ENCODE measurements around the gene SLC5A10. TPM values are rescaled to one million over a fixed set of nuclear protein-coding genes. Genes with fewer than 3 reads are reported as not detected.
"Not testable (repeated sequence)": the region's sequence is repeated elsewhere in the genome, so short reads cannot be mapped to it uniquely, and the experiment has no call there.

The SLC5A10 gene
- total and polyA plus RNA-seq, 12 donors, result 0.06 to 0.19 (median 0.10) TPM; not detected in 6

GRCh38 chr17:19044643-19045042 lies 92.7 kb downstream of the SLC5A10 start:
- H3K27ac ChIP-seq; H3K4me3 ChIP-seq; H3K36me3 ChIP-seq; H3K4me1 ChIP-seq; DNase-seq; intact Hi-C loops (cut with DNase I); H3K9me3 ChIP-seq; ATAC-seq; H3K27me3 ChIP-seq: not testable (repeated sequence)
- no CpG with 5 or more reads among the region's 9 CpGs for WGBS, 2 donors

- H3K27me3 ChIP-seq; H3K27ac ChIP-seq; DNase-seq; H3K9me3 ChIP-seq; H3K36me3 ChIP-seq; intact Hi-C loops (cut with DNase I); H3K4me3 ChIP-seq; H3K4me1 ChIP-seq: not testable (repeated sequence)
- no CpG with 5 or more reads among the region's 12 CpGs for WGBS, 2 donors
- peak in 7 of 8 donors; percentile 40 to 79 (median 73) for ATAC-seq
These were observed 94.9 kb downstream of the SLC5A10 start, which contains the start of gene GRAP for GRCh38 chr17:19046782-19047375. Gene GRAP (minus strand): TSS chr17:19046957. CDS start chr17:19046926, 31 bp downstream.

- H3K27me3 ChIP-seq; H3K4me3 ChIP-seq; ATAC-seq; H3K4me1 ChIP-seq; intact Hi-C loops (cut with DNase I); H3K36me3 ChIP-seq; H3K9me3 ChIP-seq; H3K27ac ChIP-seq: not testable (repeated sequence)
- 96% methylated on average over 5 of the region's 7 CpGs for WGBS, 2 donors
- DNase-seq, result peak in 1 of 2 donors; percentile 1
These were observed 95.5 kb downstream of the SLC5A10 start for GRCh38 chr17:19047510-19047909.

- H3K36me3 ChIP-seq; H3K27me3 ChIP-seq; ATAC-seq; H3K9me3 ChIP-seq; DNase-seq; H3K4me3 ChIP-seq; H3K4me1 ChIP-seq; H3K27ac ChIP-seq; intact Hi-C loops (cut with DNase I): not testable (repeated sequence)
- WGBS, 2 donors, result 77 to 89% methylated on average over 2 to 4 of the region's 7 CpGs
These were observed 96.9 kb downstream of the SLC5A10 start for GRCh38 chr17:19048826-19049225.

- no CpG with 5 or more reads among the region's 12 CpGs for WGBS, 2 donors
- H3K4me3 ChIP-seq; DNase-seq; intact Hi-C loops (cut with DNase I); H3K27me3 ChIP-seq; H3K36me3 ChIP-seq; H3K4me1 ChIP-seq; H3K27ac ChIP-seq; H3K9me3 ChIP-seq: not testable (repeated sequence)
- peak in 7 of 8 donors; percentile 53 to 78 (median 61) for ATAC-seq
These were observed 103.5 kb downstream of the SLC5A10 start for GRCh38 chr17:19055447-19055846.

GRCh38 chr17:19062009-19062717 lies 110.2 kb downstream of the SLC5A10 start:
- WGBS, 2 donors, result 0 to 1% methylated on average over 17 to 22 of the region's 51 CpGs
- intact Hi-C loops (cut with DNase I); H3K27me3 ChIP-seq; H3K4me1 ChIP-seq; H3K36me3 ChIP-seq; H3K9me3 ChIP-seq: not testable (repeated sequence)
- Histone ChIP-seq H3K27ac (peak overlapping the region in 5 of 10 donors; percentile 60 to 78 (median 67)), H3K4me3 (peak overlapping the region in 3 of 10 donors; percentile 29 to 41 (median 34))
- DNase-seq (peak; percentile 14 to 65), ATAC-seq (peak in 6 of 8 donors; percentile 22 to 77 (median 40))

GRCh38 chr17:19062718-19063325 lies 110.9 kb downstream of the SLC5A10 start:
- H3K36me3 ChIP-seq; H3K27me3 ChIP-seq; H3K27ac ChIP-seq; H3K4me1 ChIP-seq; H3K9me3 ChIP-seq; DNase-seq; intact Hi-C loops (cut with DNase I); H3K4me3 ChIP-seq: not testable (repeated sequence)
- WGBS, 2 donors, result no CpG with 5 or more reads among the region's 20 CpGs
- ATAC-seq, result peak; percentile 71 to 97 (median 95)

- H3K4me1 ChIP-seq; H3K36me3 ChIP-seq; H3K9me3 ChIP-seq; intact Hi-C loops (cut with DNase I); H3K27me3 ChIP-seq: not testable (repeated sequence)
- Histone ChIP-seq H3K27ac (peak overlapping the region in 8 of 10 donors; percentile 48 to 83 (median 64)), H3K4me3 (peak overlapping the region in 4 of 10 donors; percentile 12 to 42 (median 30))
- DNase-seq, result peak; percentile 79 to 83
- 0 to 1% methylated on average over 11 to 21 of the region's 44 CpGs for WGBS, 2 donors
- peak in 6 of 8 donors; percentile 27 to 83 (median 60) for ATAC-seq
These were observed 111.5 kb downstream of the SLC5A10 start for GRCh38 chr17:19063326-19063956.

GRCh38 chr17:19064378-19064777 lies 112.4 kb downstream of the SLC5A10 start:
- H3K27ac ChIP-seq; H3K36me3 ChIP-seq; ATAC-seq; H3K27me3 ChIP-seq; H3K4me1 ChIP-seq; H3K9me3 ChIP-seq; H3K4me3 ChIP-seq; DNase-seq; intact Hi-C loops (cut with DNase I): not testable (repeated sequence)
- WGBS, 2 donors, result 0% methylated on average over 1 to 7 of the region's 17 CpGs

GRCh38 chr17:19070318-19071168 lies 118.6 kb downstream of the SLC5A10 start:
- H3K27me3 ChIP-seq; H3K27ac ChIP-seq; H3K9me3 ChIP-seq; H3K4me1 ChIP-seq; H3K36me3 ChIP-seq; DNase-seq; intact Hi-C loops (cut with DNase I); H3K4me3 ChIP-seq: not testable (repeated sequence)
- no CpG with 5 or more reads among the region's 34 CpGs for WGBS, 2 donors
- ATAC-seq, result peak; percentile 96 to 99 (median 98)
